GM11168 (cell line): ENCODE data around the gene NTRK1.

ENCODE experiments used
- in situ Hi-C: fragments of 300-500 bp; cut with MboI; formaldehyde crosslinking; loops from one replicate; pipeline ENCODE4 v1.12.0; 2022; ENCODE audit warnings: low sequenced_read_pairs; ENCODE audit not compliant: unreplicated experiment

NTRK1 gene

DNA sequence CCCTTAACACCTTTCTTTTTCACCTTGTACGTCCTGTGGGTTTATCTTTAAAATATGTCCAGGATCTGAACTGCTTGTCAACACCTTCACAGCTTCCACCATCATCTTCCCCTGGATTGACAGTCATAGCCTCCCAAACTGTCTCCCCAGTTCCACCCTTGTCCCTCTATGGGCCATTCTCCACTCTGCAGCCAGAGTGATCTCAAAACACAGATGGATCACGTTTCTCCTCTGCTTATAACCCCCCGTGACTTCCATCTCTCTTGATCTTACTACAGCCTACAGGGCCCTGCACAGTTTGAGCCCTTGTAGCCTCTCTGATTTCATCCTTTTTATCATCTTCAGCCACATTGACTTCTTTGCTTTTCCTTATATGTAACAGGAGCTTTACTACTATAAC, 6.0 kb upstream of the NTRK1 start:
- in situ Hi-C loops, result no loop called here

DNA sequence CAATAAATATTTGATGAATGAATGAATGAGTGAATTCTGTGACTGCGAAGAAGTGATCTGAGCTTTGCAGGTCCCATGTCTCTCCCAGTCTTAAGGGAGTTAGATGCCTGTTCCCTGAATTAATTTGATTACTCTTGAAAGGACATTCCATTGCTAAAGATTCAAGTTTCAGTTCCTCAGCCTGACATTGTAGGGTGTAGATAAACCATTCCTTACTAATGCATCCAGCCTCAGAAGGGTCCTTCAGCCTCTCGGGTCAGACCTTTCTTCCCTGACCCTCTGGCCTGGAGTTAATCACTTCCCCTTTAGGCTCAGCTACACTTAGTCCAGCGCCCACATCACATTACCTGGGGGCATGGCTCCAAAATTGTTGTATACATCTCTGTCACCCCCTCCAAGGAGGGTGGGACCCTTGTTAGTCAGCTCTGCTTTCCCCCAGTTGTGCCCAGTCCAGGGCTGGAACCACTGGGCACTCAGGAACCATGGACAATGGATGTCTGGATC, 4.3 kb upstream of the NTRK1 start:
- in situ Hi-C loops, result no loop called here

DNA sequence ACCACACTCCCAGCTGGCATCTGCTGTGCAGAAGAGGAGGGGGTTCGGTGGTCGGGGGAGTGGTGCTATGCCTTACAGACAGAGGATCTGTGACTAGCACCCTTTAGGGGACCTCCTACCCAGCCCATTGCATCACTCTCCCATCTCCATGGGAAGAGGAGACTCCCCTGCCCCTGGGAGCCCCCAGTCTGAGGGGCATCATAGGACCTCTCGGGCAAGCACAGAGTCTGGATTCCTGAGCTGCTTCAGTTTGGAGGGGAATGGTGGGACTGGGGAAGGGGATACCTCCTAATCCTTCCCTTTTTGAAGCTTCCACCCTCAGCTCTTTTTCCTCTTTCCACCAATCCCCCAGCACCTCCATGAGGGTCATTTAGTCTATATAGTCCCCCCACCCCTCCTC, 3.1 kb upstream of the NTRK1 start:
- in situ Hi-C loops, result no loop called here

DNA sequence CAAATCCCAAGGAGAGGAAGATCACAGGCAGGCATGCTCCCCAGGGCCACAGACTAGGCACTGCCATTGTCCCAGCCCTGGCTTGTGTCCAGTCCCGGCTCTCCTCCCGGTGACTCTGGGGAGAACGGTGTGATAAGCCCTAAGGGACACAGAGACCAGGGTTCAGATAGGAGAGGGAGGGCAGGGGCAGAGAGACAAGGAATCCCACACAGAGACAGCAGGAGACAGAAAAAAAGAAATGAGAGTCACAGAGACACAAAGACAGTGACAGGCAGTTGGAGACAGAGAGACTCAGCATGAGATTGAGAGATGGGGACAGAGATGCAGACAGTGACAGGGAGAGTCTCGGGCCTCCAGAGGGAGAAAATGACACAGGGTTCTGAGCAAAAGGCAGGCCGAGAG, 2.1 kb upstream of the NTRK1 start:
- in situ Hi-C loops, result no loop called here

DNA sequence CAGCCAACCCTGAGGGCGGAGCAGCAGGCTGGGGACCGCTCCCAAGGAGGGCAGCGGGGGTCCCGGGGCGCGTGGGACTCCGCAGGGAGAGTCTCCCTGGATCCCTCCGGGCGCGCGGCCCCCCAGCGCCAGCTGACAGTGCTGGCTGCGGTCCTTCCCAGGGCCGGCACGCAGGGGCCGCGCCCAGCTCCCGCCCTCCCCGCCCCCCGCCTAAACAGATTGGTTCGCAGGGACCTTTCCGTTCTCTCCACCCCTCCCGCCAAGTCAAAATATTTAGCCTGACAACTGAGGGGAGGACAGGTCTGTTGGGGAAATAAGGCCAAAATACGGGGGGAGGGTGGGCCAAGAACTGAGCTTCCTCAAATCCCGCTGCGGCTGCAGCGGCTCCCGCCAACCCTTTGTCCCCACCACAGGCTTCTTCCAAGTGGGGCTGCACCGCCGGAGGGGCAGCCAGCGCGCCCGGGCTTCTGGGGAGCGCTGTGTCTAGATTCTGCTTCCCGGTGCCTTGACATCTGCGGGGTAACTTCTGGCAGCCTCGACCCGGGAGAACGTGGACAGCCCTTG, 1.6 kb upstream of the NTRK1 start, which contains the start of gene INSRR:
TSS of gene INSRR (minus strand) at position 159 of the 564 bp plus-strand sequence. CDS start 496 bp downstream, outside the sequence.
- in situ Hi-C loops, result no loop called here

DNA sequence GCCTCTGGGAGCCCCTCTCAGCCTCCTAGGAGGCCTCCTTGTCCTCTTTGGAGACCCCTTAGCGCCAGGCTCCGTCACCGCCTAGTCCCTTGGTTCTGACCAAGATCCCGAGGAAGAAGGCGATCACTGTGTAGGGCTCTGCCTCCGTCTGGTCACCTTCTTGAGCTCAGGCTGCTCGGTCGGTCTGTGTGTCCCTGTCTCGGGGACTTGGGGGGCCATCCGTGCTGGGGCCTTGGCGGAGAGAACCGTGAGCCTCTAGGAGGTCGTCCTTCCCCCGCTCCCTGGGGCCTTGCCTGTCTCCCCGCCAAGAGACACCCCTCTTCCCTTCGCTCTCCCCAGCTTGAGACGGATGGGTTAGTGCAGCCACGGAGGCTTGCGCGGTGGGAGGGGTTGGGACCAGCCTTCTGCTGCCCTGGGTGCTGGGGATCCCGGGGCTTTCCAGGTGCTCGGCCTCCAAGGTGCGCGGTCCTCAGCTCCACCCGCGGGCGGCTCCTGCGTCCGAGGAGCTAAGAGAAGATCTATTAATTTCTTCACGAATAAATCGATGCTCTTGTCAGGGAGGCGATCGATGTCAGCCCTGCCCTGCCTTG, 1.0 kb upstream of the NTRK1 start:
- in situ Hi-C loops, result no loop called here

DNA sequence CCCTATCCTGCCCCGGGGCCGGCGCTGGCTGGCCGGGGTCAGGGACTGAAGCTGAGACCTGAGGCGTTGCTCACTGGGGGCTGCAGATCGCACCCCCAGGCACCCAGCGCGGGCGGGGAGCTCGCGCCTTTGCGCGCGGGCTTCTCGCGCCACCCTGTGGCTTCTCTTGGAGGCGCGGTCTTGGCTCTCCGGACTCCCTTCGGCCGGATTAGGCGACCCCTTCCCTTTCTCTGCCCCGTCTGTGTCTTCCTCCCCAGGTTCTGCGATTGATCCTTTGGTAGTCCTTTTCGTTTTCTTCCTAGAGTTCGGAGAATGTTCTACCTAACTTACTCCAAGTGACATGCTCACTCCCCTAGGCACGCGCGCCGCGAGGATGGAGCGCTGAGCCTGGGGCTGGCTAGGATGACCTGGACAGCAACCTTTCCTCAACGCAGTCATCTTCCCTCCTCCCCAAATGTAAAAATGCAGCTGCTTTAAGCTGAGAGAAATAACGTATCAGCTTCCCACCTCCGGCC, 495 bp upstream of the NTRK1 start:
- in situ Hi-C loops, result no loop called here

DNA sequence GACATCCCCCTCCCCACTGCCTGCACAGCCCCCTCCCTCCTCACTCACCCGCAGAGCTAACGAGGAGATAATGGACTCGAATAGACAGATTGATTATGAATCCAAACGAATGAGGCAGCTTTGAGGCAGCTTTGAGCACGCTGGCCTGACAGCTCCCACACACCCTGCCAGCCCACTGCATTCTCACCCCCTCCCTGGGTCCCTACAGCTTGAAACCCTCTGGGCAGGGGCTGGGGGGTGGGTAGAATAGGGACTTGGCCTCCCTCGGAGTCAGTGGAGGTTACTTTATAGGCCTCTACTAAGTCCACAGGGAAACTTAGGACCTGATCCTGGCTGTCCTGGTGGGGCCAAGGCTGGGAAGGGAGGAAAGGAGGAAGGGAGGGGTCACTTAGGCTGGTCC, 1.9 kb downstream of the NTRK1 start:
- in situ Hi-C loops, result no loop called here

DNA sequence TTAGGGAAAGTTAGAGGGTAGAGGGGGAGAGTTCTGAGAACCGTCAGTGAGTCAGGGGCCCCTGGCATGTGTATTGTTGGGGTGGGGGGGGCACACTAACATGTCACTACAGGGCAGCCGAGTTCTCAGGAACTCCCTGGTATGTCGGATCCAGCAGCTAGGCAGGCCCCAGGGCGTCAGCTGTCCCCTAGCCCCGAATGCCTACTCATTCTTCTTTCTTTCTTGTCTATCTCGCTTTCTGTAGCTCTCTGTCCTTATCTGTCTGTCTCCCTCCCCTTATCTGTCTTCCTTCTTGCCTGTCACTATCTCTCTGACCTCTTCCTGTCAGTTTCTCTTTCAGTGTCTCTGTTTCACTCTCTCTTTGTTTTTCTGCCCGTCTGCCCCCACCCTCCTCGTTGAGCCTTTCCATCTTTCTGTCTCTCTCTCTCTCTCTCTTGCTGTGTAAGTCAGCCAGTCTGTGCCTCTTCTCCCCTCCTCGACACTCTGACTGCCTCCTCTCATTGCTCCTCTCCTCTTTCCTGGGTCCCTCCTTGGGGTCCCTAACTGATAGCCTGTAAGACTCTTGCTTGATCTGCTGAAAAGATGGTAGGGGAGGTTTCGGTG, 2.4 kb downstream of the NTRK1 start:
- in situ Hi-C loops, result no loop called here

DNA sequence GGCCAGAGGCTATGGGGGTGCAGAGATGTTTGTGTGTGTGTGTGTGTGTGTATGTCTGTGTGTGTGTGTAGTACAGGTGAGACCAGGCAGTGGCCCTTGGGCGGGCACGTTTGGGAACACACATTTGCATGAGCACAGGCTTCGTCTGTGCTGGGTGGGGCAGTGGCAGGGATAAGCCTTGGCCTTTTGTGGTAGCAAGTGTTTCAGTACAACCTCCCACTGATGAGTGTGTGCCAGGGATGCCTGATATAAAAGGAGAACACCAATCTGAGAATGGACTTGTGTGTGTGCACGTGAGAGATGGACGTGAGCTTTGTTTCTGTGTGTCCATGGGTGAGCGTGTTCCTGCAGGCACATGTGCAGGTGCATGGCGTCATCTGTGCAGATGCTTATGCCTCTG, 3.0 kb downstream of the NTRK1 start:
- in situ Hi-C loops, result no loop called here

DNA sequence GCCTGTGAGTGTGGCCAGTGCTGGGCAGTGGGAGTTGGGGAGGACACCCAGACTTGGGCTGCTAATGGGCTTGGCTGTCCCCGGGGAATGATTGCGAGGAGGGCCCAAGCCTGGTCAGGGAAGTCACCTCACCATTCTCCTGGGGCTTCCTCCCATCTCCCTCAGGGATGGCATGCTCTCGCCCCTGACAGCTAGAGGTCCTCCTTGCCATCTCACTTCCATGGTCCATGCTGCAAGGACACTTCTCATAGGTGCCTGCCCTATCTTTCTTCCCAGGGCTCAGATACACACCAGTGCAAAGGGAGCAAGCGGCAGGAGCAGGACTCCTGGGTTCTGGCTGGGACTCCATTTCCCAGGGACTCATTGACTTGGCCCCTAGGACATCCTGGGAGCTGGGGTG, 4.1 kb downstream of the NTRK1 start:
- in situ Hi-C loops, result no loop called here

DNA sequence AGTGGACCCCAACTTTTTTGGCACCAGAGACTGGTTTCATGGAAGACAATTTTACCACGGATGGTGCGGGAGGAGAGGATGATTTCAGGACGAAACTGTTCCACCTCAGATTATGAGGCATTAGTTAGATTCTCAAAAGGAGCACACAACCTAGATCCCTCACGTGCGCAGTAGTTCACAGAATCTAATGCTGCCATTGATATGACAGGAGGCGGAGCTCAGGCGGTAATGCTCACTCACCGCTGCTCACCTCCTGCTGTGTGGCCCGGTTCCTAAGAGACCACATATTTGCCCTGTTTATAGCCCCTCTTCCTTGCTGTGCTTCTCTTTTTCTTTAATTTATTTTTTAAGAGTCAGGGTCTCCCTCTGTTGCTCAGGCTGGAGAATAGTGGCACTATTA, 4.6 kb downstream of the NTRK1 start:
- in situ Hi-C loops, result no loop called here

DNA sequence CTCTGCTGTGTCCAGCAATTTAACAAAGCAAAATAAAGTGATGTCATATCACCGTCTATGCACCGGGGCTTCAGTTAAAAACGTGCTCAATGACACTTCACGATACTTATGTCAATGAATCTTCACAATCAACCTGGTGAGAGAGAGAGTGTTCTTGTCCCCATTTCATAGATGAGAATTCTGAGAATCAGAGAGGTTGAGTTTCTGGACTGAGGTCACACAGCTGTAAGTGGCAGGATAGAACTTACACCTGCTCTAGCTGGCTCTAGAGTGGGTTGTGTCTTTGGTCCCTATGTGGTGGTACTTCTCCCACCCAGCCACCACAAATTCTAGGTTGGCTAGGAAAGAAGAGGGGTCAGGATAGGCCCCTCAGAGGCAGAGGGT, 5.2 kb downstream of the NTRK1 start:
- in situ Hi-C loops, result no loop called here

DNA sequence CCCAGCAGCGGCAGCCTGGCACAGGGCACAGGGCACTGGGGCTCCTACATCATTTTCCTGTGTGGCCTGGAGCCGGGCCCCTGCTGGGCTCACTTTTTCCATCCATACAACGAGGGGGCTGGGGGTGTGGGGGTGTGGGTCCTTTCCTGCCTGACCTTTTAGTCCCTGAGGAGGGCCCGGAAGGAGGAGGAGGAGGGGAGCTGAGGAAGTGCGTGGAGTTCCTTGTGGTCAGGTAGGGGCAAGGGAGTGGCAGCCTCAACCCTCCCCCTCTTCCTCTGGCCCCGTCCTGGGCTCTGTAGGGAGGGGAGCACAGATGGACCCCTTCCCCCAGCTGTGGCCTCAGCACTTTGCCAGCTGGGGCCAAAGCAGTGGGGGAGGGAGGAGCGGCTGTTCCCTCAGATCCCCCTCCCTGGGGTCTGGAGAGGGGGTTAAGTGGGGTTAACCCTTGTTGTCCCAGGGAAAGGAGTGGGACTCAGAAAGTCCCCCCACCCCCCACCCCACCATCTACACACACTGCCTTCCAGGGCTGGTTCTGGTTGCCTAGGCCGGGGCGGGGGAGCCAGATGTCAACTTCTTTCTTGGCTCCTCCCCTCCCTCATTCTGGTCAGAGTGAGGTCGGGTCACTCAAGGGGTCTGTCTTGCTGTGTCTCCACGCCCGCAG, 5.7 kb downstream of the NTRK1 start:
- in situ Hi-C loops, result no loop called here

DNA sequence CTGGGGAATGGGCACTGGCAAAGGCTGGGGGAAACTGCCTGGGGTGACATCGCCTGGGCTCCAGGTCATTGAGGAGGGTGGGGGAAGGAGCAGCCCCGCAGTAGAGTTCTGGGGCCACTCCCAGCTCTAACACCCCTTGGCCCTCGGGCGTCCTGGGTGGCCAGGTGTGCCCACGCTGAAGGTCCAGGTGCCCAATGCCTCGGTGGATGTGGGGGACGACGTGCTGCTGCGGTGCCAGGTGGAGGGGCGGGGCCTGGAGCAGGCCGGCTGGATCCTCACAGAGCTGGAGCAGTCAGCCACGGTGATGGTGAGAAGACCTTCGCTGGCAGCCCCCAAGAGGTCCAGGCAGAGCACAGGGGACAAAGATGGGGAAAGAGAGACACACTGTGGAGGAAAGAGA, 7.7 kb downstream of the NTRK1 start:
- in situ Hi-C loops, result no loop called here

DNA sequence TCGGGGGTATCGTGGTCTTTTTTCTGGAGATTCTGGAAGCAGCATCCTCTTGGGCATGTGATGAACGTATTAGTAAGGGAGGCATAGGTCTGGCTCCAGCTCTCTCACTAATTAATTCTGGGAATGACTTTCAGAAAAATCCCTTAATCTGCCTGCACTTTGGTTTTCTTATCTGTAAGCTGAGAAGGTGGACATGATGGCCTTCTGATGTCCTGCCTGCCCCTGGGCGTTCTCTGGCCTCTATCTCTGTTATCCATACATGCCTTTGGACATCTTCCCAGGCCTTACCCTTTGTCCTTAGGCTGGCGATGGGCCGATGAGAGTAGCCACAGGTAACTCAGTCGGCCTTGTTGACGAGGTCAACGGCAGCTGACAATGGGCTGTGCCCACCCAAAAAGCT, 8.8 kb downstream of the NTRK1 start:
- in situ Hi-C loops, result no loop called here

DNA sequence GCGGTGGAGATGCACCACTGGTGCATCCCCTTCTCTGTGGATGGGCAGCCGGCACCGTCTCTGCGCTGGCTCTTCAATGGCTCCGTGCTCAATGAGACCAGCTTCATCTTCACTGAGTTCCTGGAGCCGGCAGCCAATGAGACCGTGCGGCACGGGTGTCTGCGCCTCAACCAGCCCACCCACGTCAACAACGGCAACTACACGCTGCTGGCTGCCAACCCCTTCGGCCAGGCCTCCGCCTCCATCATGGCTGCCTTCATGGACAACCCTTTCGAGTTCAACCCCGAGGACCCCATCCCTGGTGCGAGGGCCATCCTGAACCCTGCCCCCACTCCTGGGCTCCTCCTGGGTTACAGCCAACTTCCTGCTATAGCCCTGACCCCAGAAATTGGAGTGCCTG, 13.0 kb downstream of the NTRK1 start:
- in situ Hi-C loops, result no loop called here

DNA sequence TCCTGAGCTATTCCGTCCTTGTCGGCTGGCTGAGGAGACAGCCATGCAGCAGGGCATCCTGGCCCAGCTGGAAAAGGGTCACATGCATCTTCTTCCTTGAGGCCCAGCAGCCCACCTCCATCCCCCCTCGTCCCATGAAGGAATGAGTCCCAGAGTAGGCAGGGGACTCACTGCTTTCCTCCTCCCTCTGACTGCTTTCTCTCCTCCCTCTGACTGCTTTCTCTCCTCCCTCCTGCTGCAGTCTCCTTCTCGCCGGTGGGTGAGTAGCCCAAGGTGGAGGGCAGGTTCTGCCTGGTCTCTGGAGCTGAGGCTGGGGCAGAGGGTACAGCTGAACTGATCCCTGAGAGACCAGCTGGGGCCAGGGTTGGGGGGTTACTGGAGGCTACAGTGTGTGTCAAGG, 13.5 kb downstream of the NTRK1 start:
- in situ Hi-C loops, result no loop called here

DNA sequence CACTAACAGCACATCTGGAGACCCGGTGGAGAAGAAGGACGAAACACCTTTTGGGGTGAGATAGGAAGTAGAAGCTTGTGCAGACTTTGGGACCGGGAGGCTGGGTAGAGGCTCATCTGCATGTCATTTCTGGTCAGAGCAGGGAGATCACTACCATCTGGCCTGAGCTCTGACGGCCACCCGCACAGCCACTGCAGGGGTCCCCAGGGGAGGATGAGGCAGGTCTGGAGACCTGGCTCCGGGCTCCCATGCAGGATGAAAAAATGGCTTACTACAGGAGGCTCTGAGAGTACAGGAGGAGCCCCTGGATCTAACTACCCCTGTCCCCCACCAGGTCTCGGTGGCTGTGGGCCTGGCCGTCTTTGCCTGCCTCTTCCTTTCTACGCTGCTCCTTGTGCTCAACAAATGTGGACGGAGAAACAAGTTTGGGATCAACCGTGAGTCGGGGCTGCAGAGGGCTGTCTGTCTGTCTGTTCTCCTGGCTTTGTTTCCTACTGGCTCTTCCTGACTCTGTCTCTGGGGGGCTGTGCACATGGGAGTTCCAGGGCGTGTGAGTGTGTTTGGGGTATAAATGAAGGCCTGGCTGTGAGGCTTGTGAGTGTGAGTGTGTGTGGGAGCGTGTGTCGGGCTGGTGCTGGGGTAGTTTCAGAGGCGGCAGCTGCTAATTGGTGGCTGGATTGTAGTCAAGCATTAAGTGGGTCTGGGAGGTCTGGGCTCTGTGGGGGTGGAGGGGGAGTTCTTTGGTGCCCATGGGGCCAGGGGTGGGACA, 14.1 kb downstream of the NTRK1 start:
- in situ Hi-C loops, result no loop called here

DNA sequence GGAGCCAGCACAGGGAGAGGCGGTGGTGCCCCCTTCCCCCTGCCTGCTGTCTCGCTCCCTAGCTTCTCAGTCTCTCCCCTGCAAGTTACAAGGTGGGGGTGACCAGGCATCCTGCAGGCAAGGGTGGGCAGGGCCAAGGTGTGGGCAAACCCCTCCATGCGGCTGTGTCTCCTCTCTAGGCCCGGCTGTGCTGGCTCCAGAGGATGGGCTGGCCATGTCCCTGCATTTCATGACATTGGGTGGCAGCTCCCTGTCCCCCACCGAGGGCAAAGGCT, 14.6 kb downstream of the NTRK1 start:
- in situ Hi-C loops, result no loop called here

DNA sequence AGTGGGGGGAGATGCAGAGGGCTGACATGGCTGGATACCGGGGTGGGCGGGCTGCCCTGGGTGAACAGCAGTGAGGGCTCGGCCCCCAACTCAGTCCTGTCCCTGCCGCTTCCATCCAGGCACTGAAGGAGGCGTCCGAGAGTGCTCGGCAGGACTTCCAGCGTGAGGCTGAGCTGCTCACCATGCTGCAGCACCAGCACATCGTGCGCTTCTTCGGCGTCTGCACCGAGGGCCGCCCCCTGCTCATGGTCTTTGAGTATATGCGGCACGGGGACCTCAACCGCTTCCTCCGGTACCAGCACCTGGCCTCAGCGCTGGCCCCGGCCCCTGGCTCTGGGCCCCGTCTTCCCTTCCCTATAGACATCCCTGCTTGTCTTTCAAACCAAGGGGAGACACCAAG, 15.6 kb downstream of the NTRK1 start:
- in situ Hi-C loops, result no loop called here
